T-cell (primary cell): ENCODE data around the gene TTC19. TPM values are rescaled to one million over a fixed set of nuclear protein-coding genes. Genes with fewer than 3 reads are reported as not detected.

Experiments
- ATAC-seq, 4 experiments: fragments of 200-7000 bp in 3 of 4; fragments of 150-1000 bp in 1 of 4; cut with Tn5 transposase; replicated peaks in 1 of 4; 1 replicate in 3 of 4; 2 replicates in 1 of 4; pipeline ENCODE4 v1.10.0; 2021; ENCODE audit warnings: moderate library complexity in 3 of 4, mild to moderate bottlenecking in 2 of 4, moderate number of reproducible peaks in 1 of 4
- CTCF ChIA-PET, 2 donors: fragments of 300-600 bp; sonication (Branson Sonifier 250); formaldehyde crosslinking; loops; one replicate each; lab custom pipeline; 2022; ENCODE audit warnings: antibody characterized with exemption in 2 of 2; lab: Charles Lee
- POLR2A ChIA-PET, 2 donors: fragments of 300-600 bp; sonication (Branson Sonifier 250); formaldehyde crosslinking; loops; one replicate each; lab custom pipeline; 2022; ENCODE audit warnings: antibody characterized with exemption in 2 of 2; lab: Charles Lee
- DNase-seq, 35 experiments: peaks; one replicate each; pipeline versions ENCODE4 v3.0.0 to v3.0.0-alpha.2; 2013 to 2023
- H3K27ac ChIP-seq: one replicate; pipeline ENCODE4 v1.5.1; 2013; ENCODE audit warnings: low read length
- H3K27me3 ChIP-seq, 2 experiments: replicated peaks in 1 of 2; 1 replicate in 1 of 2; 2 replicates in 1 of 2; pipeline versions ENCODE4 v1.6.1 to v1.7.0; 2013; ENCODE audit warnings: low read length in 1 of 2, mixed read lengths in 1 of 2; ENCODE audit not compliant: control insufficient read depth in 2 of 2, insufficient read depth in 2 of 2; ENCODE audit errors: extremely low read depth in 1 of 2
- H3K36me3 ChIP-seq, 2 donors: 1 replicate in 1 of 2; 2 replicates in 1 of 2; pipeline versions ENCODE4 v1.6.1 to v1.7.0; 2013; ENCODE audit warnings: low read length in 1 of 2; ENCODE audit not compliant: control insufficient read depth in 2 of 2, insufficient read depth in 1 of 2; ENCODE audit errors: extremely low read depth in 1 of 2
- H3K4me1 ChIP-seq, 2 experiments: 1 replicate in 1 of 2; 2 replicates in 1 of 2; pipeline versions ENCODE4 v1.6.1 to v1.7.0; 2013; ENCODE audit warnings: low read length in 2 of 2, mixed read lengths in 1 of 2; ENCODE audit not compliant: insufficient read depth in 2 of 2, control insufficient read depth in 1 of 2; ENCODE audit errors: extremely low read depth in 1 of 2
- H3K4me3 ChIP-seq, 2 donors: 1 replicate in 1 of 2; 2 replicates in 1 of 2; pipeline versions ENCODE4 v1.5.1 to v1.7.0; 2013; ENCODE audit warnings: mild to moderate bottlenecking in 2 of 2, low read length in 1 of 2, moderate library complexity in 1 of 2; ENCODE audit not compliant: control insufficient read depth in 1 of 2; ENCODE audit errors: extremely low read depth in 1 of 2
- H3K9me3 ChIP-seq: 2 replicates; pipeline ENCODE4 v1.7.0; 2013
- H3K27ac Mint-ChIP-seq, 2 donors: one replicate each; pipeline ENCODE4 v1.8.0; 2020 to 2021; ENCODE audit warnings: mild to moderate bottlenecking in 2 of 2, mixed read lengths in 2 of 2
- H3K27me3 Mint-ChIP-seq, 2 donors: one replicate each; pipeline ENCODE4 v1.8.0; 2021 to 2022; ENCODE audit warnings: mixed read lengths in 2 of 2
- H3K36me3 Mint-ChIP-seq: one replicate; pipeline ENCODE4 v1.8.0; 2021; ENCODE audit warnings: mixed read lengths
- H3K4me1 Mint-ChIP-seq, 3 donors: one replicate each; pipeline ENCODE4 v1.8.0; 2020 to 2022; ENCODE audit warnings: mixed read lengths in 3 of 3, mild to moderate bottlenecking in 1 of 3
- H3K4me3 Mint-ChIP-seq, 3 donors: one replicate each; pipeline ENCODE4 v1.8.0; 2020 to 2022; ENCODE audit warnings: mild to moderate bottlenecking in 3 of 3, mixed read lengths in 3 of 3, moderate library complexity in 3 of 3
- H3K9me3 Mint-ChIP-seq, 3 donors: one replicate each; pipeline ENCODE4 v1.8.0; 2020 to 2022; ENCODE audit warnings: mixed read lengths in 3 of 3
- WGBS: methylation state at CpG from one replicate; pipeline ENCODE4 v1.1.5; 2013; ENCODE audit warnings: missing lambda C conversion rate; ENCODE audit not compliant: insufficient coverage; 5-methylcytosine and 5-hydroxymethylcytosine counted together
- total RNA-seq, 35 experiments: library from RNA in 6 of 35; stranded (reverse) in 6 of 35; fragments of 120-200 nt in 1 of 35; gene quantifications; one replicate each; pipeline versions ENCODE4 v1.2.1 to v1.2.4 and lab custom pipeline; 2013 to 2026

The TTC19 gene, protein sequence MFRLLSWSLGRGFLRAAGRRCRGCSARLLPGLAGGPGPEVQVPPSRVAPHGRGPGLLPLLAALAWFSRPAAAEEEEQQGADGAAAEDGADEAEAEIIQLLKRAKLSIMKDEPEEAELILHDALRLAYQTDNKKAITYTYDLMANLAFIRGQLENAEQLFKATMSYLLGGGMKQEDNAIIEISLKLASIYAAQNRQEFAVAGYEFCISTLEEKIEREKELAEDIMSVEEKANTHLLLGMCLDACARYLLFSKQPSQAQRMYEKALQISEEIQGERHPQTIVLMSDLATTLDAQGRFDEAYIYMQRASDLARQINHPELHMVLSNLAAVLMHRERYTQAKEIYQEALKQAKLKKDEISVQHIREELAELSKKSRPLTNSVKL
- total RNA-seq (10 to 100 TPM; 39.2 to 58.6 (median 42.2) TPM), total RNA-seq (lab: John Stamatoyannopoulos, UW) (43.9 to 104 (median 62.7) reads per million in 29 experiments)
- total RNA-seq (2013), result 35.5 TPM

DNA sequence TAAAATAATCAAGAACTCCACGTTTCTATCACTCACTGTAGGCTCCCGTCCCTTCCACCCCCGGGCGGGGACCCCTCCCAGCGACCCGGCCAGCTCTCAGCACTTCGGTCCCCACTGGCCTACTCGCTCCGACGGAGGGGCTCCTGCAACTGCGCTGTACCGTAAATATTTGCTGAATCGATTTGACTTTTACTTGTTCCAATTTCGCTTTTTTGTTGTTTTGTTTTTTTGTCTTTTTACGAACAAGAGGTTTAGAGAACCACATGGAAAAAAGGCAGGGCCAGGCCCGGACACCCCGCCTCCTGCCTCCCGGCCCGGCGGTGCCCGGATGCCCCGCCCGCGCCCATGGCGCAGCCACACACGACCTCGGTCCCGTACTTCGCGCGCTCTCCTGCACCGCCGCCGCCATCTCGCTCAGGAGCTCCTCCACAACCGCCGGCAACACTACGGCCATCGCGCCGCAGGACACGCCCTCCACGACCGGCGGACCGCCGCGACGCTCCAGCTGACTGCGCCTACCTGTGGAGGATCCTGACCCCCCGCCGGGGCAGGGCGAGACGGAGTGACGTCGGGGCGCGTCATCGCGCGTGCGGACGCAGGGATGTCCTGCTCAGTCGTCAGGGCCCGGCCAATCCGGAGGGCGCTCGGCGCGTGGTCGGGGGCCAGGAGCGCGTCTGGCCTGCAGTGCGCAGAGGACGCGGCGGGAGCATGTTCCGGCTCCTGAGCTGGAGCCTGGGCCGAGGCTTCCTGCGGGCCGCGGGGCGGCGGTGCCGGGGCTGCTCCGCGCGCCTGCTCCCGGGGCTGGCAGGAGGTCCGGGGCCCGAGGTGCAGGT is at the start of gene TTC19, which contains the start of gene ZSWIM7:
Gene TTC19, plus strand, starts transcription at position 684 of the 833 bp plus-strand sequence. Its CDS starts 25 bp downstream, at position 709.
Gene ZSWIM7, minus strand, starts transcription at position 564 of the 833 bp plus-strand sequence. Its CDS starts 110 bp downstream, at position 454.
- H3K36me3 Mint-ChIP-seq, result peaks cover 40% of the 10 kb centered on the region

DNA sequence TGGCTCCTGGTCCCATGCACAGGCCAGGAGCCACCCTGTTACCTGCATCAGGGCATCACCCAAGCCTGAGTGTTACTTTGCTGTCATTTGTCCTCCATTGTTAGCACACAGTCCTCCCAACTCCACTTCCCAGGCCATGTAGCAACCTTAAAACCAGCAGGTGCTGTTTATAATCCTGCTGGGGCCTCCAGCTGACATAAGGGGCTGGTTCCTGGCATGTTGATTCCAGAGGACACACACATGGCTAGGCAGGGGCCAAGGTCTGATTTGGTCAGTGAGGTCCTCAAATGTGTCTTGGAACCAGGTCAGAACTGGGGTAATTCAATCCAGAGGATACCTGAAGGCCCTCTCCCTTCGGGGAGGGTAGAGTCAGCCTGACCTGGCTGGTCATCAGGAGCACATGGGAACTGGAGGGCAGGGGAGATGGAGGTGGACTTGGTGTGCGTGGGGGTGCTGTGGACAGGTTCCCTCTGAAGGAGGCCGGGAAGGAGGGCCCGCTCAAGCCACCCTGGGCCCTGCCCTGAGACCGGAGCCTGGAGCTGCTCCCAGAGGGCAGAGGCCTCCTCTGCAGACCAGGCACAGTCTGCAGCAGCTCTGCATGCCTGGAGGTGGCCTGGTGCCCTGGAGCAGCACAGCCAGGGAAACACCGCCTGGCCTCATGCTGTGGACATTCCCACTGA is 48.1 kb upstream of the TTC19 start:
- ChIA-PET CTCF (no interaction called here), POLR2A (no interaction called here)
- H3K4me3 Mint-ChIP-seq, result no peak overlapping the region
- DNase-seq (no peak), ATAC-seq (no peak)
- Histone ChIP-seq H3K4me3 (no peak overlapping the region), H3K9me3 (no peaks in the 10 kb centered on the region), H3K27ac (no peak overlapping the region), H3K27me3 (peaks cover 0 to 22% of the 10 kb centered on the region in 2 experiments), H3K36me3 (no peaks in the 10 kb centered on the region), H3K4me1 (no peaks in the 10 kb centered on the region)
- WGBS, result 94% methylated on average over 3 of the region's 6 CpGs
- peaks cover under 1 to 6% of the 10 kb centered on the region in 2 donors for H3K27me3 Mint-ChIP-seq
- H3K4me1 Mint-ChIP-seq, result no peaks in the 10 kb centered on the region
- H3K27ac Mint-ChIP-seq, result no peak overlapping the region
- H3K36me3 Mint-ChIP-seq, result no peaks in the 10 kb centered on the region
- no peaks in the 10 kb centered on the region for H3K9me3 Mint-ChIP-seq

More for the DNA sequence above, at the start of gene TTC19, which contains the start of gene ZSWIM7:
- peak within 1 kb of the TSS; percentile 84 to 98 (median 92) for H3K4me3 Mint-ChIP-seq
- Histone ChIP-seq H3K4me3 (peak within 1 kb of the TSS; percentile 75 to 76), H3K36me3 (peaks cover 4 to 35% of the 10 kb centered on the region in 2 donors), H3K9me3 (no peaks in the 10 kb centered on the region), H3K27me3 (no peaks in the 10 kb centered on the region), H3K27ac (peak within 1 kb of the TSS; percentile 83), H3K4me1 (peaks cover 8 to 27% of the 10 kb centered on the region in 2 experiments)
- no peaks in the 10 kb centered on the region for H3K27me3 Mint-ChIP-seq
- ATAC-seq (peak; percentile 86 to 90 (median 88)), DNase-seq (peak; percentile 72 to 95 (median 82))
- WGBS, result under 1% methylated on average over 87 of the region's 91 CpGs
- H3K27ac Mint-ChIP-seq, result peak within 1 kb of the TSS; percentile 96
- CTCF ChIA-PET, result interaction anchor here (0.5 to 1.6 kb wide), 4 partner anchors 10 to 216 kb away, joined by 3 to 7 read pairs (median 4); no protein-coding TSS in a partner anchor
- POLR2A ChIA-PET, result interaction anchor here in 1 of 2 donors (1.0 kb wide), 1 partner anchor 55 kb away, joined by 4 read pairs; no protein-coding TSS in a partner anchor
- H3K9me3 Mint-ChIP-seq, result no peaks in the 10 kb centered on the region
- H3K4me1 Mint-ChIP-seq, result peaks cover 34 to 44% (median 43%) of the 10 kb centered on the region in 3 donors

- no peak overlapping the region for H3K27ac ChIP-seq
- no CpG with 5 or more reads among the region's 7 CpGs for WGBS
- Mint-ChIP-seq H3K4me1 (no peaks in the 10 kb centered on the region), H3K36me3 (no peaks in the 10 kb centered on the region), H3K9me3 (no peaks in the 10 kb centered on the region), H3K27me3 (no peaks in the 10 kb centered on the region), H3K27ac (no peak overlapping the region), H3K4me3 (no peak overlapping the region)
- ChIA-PET POLR2A (no interaction called here), CTCF (no interaction called here)
- no peaks in the 10 kb centered on the region for H3K36me3 ChIP-seq
- DNase-seq (no peak), ATAC-seq (no peak)
- H3K4me3 ChIP-seq, result no peak overlapping the region
- H3K4me1 ChIP-seq, result no peaks in the 10 kb centered on the region
- H3K9me3 ChIP-seq, result no peaks in the 10 kb centered on the region
- H3K27me3 ChIP-seq, result peaks cover 0 to 20% of the 10 kb centered on the region in 2 experiments
These were observed 47.5 kb upstream of the TTC19 start for GRCh38 chr17:15952048-15952532.

- CTCF ChIA-PET, result no interaction called here
- H3K27ac ChIP-seq, result no peak overlapping the region
- H3K4me3 ChIP-seq, result no peak overlapping the region
- H3K27me3 ChIP-seq, result peaks cover 0 to 17% of the 10 kb centered on the region in 2 experiments
- Mint-ChIP-seq H3K27me3 (no peaks in the 10 kb centered on the region), H3K27ac (no peak overlapping the region), H3K4me1 (peaks cover 1 to 3% (median 2%) of the 10 kb centered on the region in 3 donors), H3K9me3 (no peaks in the 10 kb centered on the region), H3K4me3 (no peak overlapping the region), H3K36me3 (no peaks in the 10 kb centered on the region)
- POLR2A ChIA-PET, result no interaction called here
- no peaks in the 10 kb centered on the region for H3K4me1 ChIP-seq
- DNase-seq, result no peak
- no peaks in the 10 kb centered on the region for H3K9me3 ChIP-seq
- H3K36me3 ChIP-seq, result no peaks in the 10 kb centered on the region
- WGBS, result 71% methylated on average over 10 of the region's 22 CpGs
- ATAC-seq, result no peak
These were observed 46.5 kb upstream of the TTC19 start for GRCh38 chr17:15952916-15953790.

GRCh38 chr17:15954222-15954621 is 45.4 kb upstream of the TTC19 start:
- Histone ChIP-seq H3K27me3 (peaks cover 0 to 13% of the 10 kb centered on the region in 2 experiments), H3K4me3 (no peak overlapping the region), H3K27ac (no peak overlapping the region), H3K4me1 (peaks cover 0 to 6% of the 10 kb centered on the region in 2 experiments), H3K9me3 (no peaks in the 10 kb centered on the region), H3K36me3 (no peaks in the 10 kb centered on the region)
- Mint-ChIP-seq H3K4me3 (no peak overlapping the region), H3K36me3 (no peaks in the 10 kb centered on the region), H3K27ac (no peak overlapping the region), H3K27me3 (no peaks in the 10 kb centered on the region), H3K9me3 (no peaks in the 10 kb centered on the region), H3K4me1 (peaks cover 12 to 14% (median 12%) of the 10 kb centered on the region in 3 donors)
- CTCF ChIA-PET, result no interaction called here
- no peak for ATAC-seq
- POLR2A ChIA-PET, result no interaction called here
- DNase-seq, result no peak
- WGBS, result no CpG with 5 or more reads among the region's 5 CpGs
